Endothelial cell of umbilical vein (primary cell): ENCODE results near the gene RPP25L.

ENCODE experiments used
- EZH2 ChIP-seq: IDR thresholded peaks from 2 replicates; pipeline ENCODE4 v1.6.1; 2012; ENCODE audit warnings: borderline replicate concordance, low read depth, mild to moderate bottlenecking, moderate library complexity, low read length, inconsistent platforms; ENCODE audit not compliant: severe bottlenecking
- FOS ChIP-seq: IDR thresholded peaks from 2 replicates; pipeline ENCODE4 v1.6.1; 2011; ENCODE audit warnings: mild to moderate bottlenecking, low read length, moderate library complexity, borderline replicate concordance; ENCODE audit not compliant: insufficient read depth
- GATA2 ChIP-seq: IDR thresholded peaks from 2 replicates; pipeline ENCODE4 v1.7.0; 2011; ENCODE audit warnings: low read depth, mild to moderate bottlenecking, moderate library complexity, mixed read lengths, low read length; ENCODE audit not compliant: insufficient read length, insufficient read depth
- JUN ChIP-seq: IDR thresholded peaks from 2 replicates; pipeline ENCODE4 v1.6.1; 2011; ENCODE audit warnings: borderline replicate concordance, low read depth; ENCODE audit not compliant: insufficient read length, insufficient read depth
- POLR2A ChIP-seq: IDR thresholded peaks from 2 replicates; pipeline ENCODE4 v1.6.1; 2012; ENCODE audit warnings: low read depth, mild to moderate bottlenecking, control low read depth, low read length
- POLR2AphosphoS5 ChIP-seq: IDR thresholded peaks from 2 replicates; pipeline ENCODE4 v1.6.1; 2012; ENCODE audit warnings: low read depth, mild to moderate bottlenecking, control low read depth, low read length, moderate library complexity; ENCODE audit not compliant: insufficient read depth
- TF ChIP-seq, protein P1 (sequence below), 2 donors: IDR thresholded peaks; 1 replicate in 1 of 2; 2 replicates in 1 of 2; pipeline ENCODE4 v1.5.1; 2011; ENCODE audit warnings: low read length in 2 of 2, mild to moderate bottlenecking in 2 of 2, moderate library complexity in 2 of 2, control low read depth in 1 of 2, inconsistent platforms in 1 of 2, low read depth in 1 of 2; ENCODE audit not compliant: insufficient read depth in 1 of 2; ENCODE audit errors: extremely low read depth in 1 of 2
- TF ChIP-seq, protein P2 (sequence below): IDR thresholded peaks from 2 replicates; pipeline ENCODE4 v1.6.1; 2011; ENCODE audit not compliant: insufficient read depth, insufficient read length

DNA sequence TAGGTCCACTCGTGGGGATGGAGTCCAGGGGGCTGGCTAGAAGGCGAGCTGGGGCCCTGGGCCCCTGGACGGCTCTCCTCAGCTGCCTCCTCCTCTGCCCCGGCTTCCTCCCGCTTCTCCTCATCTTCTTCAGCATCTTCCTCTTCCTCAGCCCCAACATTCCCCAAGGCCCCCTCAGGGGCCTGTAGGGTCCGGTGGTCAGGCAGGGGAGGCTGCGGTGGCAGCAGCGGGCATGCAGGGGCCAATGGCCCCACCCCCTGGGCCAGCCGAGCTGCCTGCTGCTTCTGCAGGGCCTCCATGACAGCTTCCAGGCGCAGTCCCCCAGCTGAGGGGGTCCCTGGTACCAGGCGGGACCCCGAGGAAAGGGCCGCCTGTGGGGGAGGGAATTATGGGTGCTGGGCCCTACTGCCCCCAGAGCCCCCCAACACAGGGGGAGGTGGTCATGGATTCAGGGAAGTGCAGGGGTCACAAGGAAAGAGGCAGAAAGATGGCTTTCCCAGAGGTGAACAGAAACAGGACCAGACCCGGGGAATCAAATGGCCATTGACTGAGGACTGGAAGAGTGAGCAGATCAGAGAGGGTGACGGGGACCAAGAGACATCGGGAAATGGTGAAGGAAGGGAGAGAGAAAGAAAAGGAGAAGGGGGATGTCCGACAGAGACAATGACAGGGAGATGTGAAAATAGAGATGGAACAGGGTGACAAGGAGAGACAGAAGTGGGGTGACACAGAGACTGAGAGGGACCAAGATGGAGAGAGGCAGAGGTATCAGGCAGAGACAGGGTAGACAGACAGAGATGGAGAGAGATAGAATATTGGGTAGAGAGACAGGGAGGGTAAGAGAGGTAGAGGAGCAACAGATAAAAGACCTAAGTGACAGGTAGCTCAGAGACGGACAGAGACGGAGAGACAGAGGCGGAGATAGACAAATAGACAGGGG, 16.1 kb upstream of the RPP25L start:
- TF ChIP-seq, protein P1, sequence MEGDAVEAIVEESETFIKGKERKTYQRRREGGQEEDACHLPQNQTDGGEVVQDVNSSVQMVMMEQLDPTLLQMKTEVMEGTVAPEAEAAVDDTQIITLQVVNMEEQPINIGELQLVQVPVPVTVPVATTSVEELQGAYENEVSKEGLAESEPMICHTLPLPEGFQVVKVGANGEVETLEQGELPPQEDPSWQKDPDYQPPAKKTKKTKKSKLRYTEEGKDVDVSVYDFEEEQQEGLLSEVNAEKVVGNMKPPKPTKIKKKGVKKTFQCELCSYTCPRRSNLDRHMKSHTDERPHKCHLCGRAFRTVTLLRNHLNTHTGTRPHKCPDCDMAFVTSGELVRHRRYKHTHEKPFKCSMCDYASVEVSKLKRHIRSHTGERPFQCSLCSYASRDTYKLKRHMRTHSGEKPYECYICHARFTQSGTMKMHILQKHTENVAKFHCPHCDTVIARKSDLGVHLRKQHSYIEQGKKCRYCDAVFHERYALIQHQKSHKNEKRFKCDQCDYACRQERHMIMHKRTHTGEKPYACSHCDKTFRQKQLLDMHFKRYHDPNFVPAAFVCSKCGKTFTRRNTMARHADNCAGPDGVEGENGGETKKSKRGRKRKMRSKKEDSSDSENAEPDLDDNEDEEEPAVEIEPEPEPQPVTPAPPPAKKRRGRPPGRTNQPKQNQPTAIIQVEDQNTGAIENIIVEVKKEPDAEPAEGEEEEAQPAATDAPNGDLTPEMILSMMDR (IDR thresholded peaks at IDR 0.05; ENCODE audit: extremely low read depth in 1 of 2, insufficient read depth in 1 of 2, low read depth in 1 of 2, low read length in 2 of 2), result no peak
- TF ChIP-seq POLR2A (no peak), POLR2AphosphoS5 (no peak), JUN (no peak), EZH2 (no peak), GATA2 (no peak), FOS (no peak)
- TF ChIP-seq, protein P2, sequence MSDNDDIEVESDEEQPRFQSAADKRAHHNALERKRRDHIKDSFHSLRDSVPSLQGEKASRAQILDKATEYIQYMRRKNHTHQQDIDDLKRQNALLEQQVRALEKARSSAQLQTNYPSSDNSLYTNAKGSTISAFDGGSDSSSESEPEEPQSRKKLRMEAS, result no peak
